Breast epithelium (tissue), 4 donors: Measurements from ENCODE around the gene SF3A2. TPM values are rescaled to one million over a fixed set of nuclear protein-coding genes. Genes with fewer than 3 reads are reported as not detected.
A peak's percentile ranks its signal among the peaks of the same experiment; 100 is the strongest.

Experiments used
- DNase-seq, 2 donors: peaks; one replicate each; pipeline ENCODE4 v3.0.0-alpha.2; 2019; ENCODE audit warnings: low spot score in 2 of 2
- H3K27ac ChIP-seq, 2 donors: fragments of 200-600 bp; sonication (generic) in 1 of 2; one replicate each; pipeline ENCODE4 v1.5.1; 2016 to 2019; ENCODE audit warnings: mild to moderate bottlenecking in 1 of 2
- H3K27me3 ChIP-seq, 2 donors: fragments of 200-600 bp; sonication (generic) in 1 of 2; one replicate each; pipeline versions ENCODE4 v1.5.1 to v1.6.0; 2017 to 2019; ENCODE audit warnings: control low read depth in 1 of 2, mild to moderate bottlenecking in 1 of 2
- H3K36me3 ChIP-seq: fragments of 200-600 bp; one replicate; pipeline ENCODE4 v1.5.1; 2019
- H3K4me1 ChIP-seq, 2 donors: fragments of 200-600 bp; sonication (generic); one replicate each; pipeline ENCODE4 v1.5.1; 2016 to 2019; ENCODE audit warnings: control low read depth in 1 of 2
- H3K4me3 ChIP-seq, 3 donors: fragments of 200-600 bp; sonication (generic); 1 replicate in 2 of 3; 2 replicates in 1 of 3; pipeline ENCODE4 v1.5.1; 2016 to 2019; ENCODE audit warnings: mild to moderate bottlenecking in 3 of 3, moderate library complexity in 2 of 3
- H3K9me3 ChIP-seq, 2 donors: fragments of 200-600 bp; sonication (generic) in 1 of 2; one replicate each; pipeline ENCODE4 v1.5.1; 2016 to 2019; ENCODE audit warnings: control low read depth in 1 of 2
- POLR2A ChIP-seq: fragments of 450-650 bp; IDR thresholded peaks from one replicate; pipeline ENCODE4 v1.6.1; 2016; ENCODE audit warnings: antibody characterized with exemption, mild to moderate bottlenecking, moderate library complexity
- POLR2AphosphoS5 ChIP-seq, 3 donors: sonication (generic); formaldehyde crosslinking; IDR thresholded peaks; one replicate each; pipeline ENCODE4 v1.6.1; 2017; ENCODE audit warnings: antibody characterized with exemption in 3 of 3
- intact Hi-C: fragments of 100-400 bp; cut with DNase I; formaldehyde crosslinking; loops from one replicate; pipeline ENCODE4 v1.15.1; 2023; ENCODE audit warnings: low total_unique reads
- total RNA-seq, 3 donors: library from RNA; depleted of rRNA; stranded (reverse); fragments of >200 nt; gene quantifications; one replicate each; pipeline ENCODE4 v1.1.0, GENCODE V29; 2016
- TF ChIP-seq, protein P1 (sequence below), 3 donors: fragments of 450-650 bp; IDR thresholded peaks; one replicate each; pipeline ENCODE4 v1.5.1; 2016 to 2017; ENCODE audit warnings: antibody characterized with exemption in 3 of 3, mild to moderate bottlenecking in 3 of 3, moderate library complexity in 3 of 3

Gene SF3A2
- total RNA-seq, 3 donors from 2014 or later, result 32.6 to 38.0 (median 33.3) TPM

DNA sequence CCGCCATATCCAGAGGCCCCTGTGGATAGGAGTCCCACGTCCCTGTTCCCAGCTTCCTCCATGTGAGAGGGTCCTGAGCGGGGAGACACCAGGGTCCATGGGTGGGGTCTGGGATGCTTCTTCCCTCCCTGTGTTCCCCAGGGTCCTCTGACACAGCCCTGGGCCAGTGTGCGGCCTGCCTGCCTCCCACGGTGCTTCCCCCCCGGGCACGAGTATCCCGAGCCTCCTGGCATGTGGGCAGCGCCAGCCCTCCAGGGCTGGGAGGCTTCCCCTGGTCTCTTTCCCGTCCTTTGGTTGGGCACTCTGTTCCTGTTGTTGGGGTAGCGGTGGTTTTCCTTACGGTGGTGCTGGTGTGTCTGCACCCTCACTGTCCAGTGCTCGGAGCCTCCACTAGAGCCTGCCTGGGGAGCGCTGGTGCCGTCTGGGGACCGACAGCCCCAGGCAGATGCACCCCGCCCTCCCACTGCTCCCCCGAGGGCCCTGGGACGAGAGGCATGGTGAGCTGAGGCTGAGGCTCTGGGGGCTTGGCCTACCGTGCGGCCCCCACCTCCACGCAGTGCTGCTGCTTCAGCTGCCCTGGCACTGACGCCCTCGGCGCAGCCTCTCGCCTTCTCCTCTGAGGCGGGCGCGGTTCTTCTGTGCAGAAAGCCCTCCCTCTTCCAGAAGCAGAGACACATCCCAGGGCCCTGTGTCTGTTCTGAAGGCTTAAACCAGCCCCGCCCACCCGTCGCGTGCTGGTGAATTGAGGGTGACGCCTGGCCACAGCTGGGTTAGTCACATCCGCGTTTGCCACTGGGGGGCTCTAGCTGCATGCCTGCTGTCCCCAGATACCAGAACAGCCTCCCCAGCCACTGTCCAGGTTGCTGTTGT lies 28.4 kb upstream of the SF3A2 start:
- Histone ChIP-seq H3K4me3 (no peak overlapping the region), H3K4me1 (no peaks in the 10 kb centered on the region), H3K36me3 (peaks cover 5% of the 10 kb centered on the region), H3K27me3 (no peaks in the 10 kb centered on the region), H3K27ac (peak overlapping the region in 1 of 2 donors; percentile 3), H3K9me3 (no peaks in the 10 kb centered on the region)
- no peak for TF ChIP-seq POLR2AphosphoS5 (IDR thresholded peaks at IDR 0.05)
- no peak for TF ChIP-seq POLR2A
- TF ChIP-seq, protein P1, sequence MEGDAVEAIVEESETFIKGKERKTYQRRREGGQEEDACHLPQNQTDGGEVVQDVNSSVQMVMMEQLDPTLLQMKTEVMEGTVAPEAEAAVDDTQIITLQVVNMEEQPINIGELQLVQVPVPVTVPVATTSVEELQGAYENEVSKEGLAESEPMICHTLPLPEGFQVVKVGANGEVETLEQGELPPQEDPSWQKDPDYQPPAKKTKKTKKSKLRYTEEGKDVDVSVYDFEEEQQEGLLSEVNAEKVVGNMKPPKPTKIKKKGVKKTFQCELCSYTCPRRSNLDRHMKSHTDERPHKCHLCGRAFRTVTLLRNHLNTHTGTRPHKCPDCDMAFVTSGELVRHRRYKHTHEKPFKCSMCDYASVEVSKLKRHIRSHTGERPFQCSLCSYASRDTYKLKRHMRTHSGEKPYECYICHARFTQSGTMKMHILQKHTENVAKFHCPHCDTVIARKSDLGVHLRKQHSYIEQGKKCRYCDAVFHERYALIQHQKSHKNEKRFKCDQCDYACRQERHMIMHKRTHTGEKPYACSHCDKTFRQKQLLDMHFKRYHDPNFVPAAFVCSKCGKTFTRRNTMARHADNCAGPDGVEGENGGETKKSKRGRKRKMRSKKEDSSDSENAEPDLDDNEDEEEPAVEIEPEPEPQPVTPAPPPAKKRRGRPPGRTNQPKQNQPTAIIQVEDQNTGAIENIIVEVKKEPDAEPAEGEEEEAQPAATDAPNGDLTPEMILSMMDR (IDR thresholded peaks at IDR 0.05), result no peak
- intact Hi-C loops, result no loop called here
- DNase-seq, result no peak

DNA sequence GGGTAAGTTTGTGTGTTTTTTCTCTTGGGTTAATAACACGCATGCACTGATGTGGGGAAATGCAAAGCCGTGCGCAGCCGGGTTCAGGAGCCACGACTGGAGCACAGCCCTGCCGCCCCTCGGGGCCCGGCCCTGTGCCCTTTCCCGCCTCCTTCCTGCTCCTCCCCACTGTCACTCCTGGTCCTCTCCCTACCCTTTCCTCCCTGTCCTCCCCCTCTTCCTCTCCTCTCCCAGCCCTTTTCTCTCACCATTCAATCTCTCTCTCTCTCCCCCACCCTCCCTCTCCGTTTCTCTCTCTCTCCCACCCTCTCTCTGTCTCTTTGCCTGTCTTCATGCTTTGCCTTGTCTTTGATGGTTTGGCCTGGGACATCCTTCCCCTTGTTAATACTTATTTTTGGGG lies 27.6 kb upstream of the SF3A2 start:
- intact Hi-C loops, result no loop called here
- no peak for DNase-seq
- peaks cover 5% of the 10 kb centered on the region for H3K36me3 ChIP-seq
- no peaks in the 10 kb centered on the region for H3K9me3 ChIP-seq
- no peak overlapping the region for H3K4me3 ChIP-seq
- no peaks in the 10 kb centered on the region for H3K4me1 ChIP-seq
- H3K27me3 ChIP-seq, result no peaks in the 10 kb centered on the region
- H3K27ac ChIP-seq, result no peak overlapping the region
- TF ChIP-seq, protein P1 (IDR thresholded peaks at IDR 0.05), result no peak
- TF ChIP-seq POLR2AphosphoS5 (IDR thresholded peaks at IDR 0.05) (no peak), POLR2A (no peak)

DNA sequence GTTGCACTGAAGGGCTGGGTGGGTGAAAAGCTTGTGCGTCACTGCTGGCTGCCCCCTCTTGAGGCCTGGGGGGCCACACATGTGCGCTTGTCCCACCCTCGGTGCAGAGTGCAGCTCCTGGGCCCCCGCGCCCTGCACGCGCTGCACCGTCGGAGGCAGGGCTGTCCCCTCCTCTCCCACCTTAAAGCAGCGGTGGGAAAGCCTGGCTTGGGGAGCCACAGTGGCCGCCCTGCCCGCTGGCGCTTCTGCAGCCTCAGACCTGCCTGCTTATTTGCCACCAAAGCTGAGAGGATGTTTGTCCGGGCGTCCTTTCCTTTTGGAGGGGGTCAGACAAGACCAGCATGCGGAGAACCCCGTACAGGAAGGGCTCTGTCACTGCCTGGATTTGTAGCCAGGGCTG lies 27.2 kb upstream of the SF3A2 start:
- H3K36me3 ChIP-seq, result peaks cover 5% of the 10 kb centered on the region
- H3K27me3 ChIP-seq, result no peaks in the 10 kb centered on the region
- no peaks in the 10 kb centered on the region for H3K9me3 ChIP-seq
- DNase-seq, result no peak
- H3K27ac ChIP-seq, result no peak overlapping the region
- TF ChIP-seq POLR2AphosphoS5 (IDR thresholded peaks at IDR 0.05), result no peak
- no peak for TF ChIP-seq POLR2A
- TF ChIP-seq, protein P1 (IDR thresholded peaks at IDR 0.05), result no peak
- intact Hi-C loops, result no loop called here
- H3K4me3 ChIP-seq, result no peak overlapping the region
- H3K4me1 ChIP-seq, result no peaks in the 10 kb centered on the region

DNA sequence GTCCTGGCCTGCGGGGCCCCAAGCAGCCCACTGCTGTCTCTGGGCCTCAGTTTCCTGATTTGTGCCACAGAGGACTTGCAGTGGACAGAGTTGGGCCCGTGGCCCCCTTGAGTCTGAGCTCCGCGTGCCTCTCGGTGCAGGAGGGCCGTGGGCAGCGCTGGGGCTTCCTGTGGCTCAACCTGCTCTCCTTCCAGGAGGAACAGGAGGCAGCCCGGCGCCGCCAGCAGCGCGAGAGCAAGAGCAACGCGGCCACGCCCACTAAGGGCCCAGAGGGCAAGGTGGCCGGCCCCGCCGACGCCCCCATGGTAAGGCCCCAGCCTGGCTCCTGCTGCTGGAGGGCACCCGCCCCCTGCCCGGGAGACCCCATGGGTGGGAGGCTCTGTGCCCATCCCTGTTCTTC lies 26.4 kb upstream of the SF3A2 start:
- H3K4me3 ChIP-seq, result no peak overlapping the region
- H3K27ac ChIP-seq, result no peak overlapping the region
- peaks cover 5% of the 10 kb centered on the region for H3K36me3 ChIP-seq
- H3K27me3 ChIP-seq, result no peaks in the 10 kb centered on the region
- DNase-seq, result no peak
- H3K9me3 ChIP-seq, result no peaks in the 10 kb centered on the region
- H3K4me1 ChIP-seq, result no peaks in the 10 kb centered on the region
- no peak for TF ChIP-seq POLR2A
- TF ChIP-seq, protein P1 (IDR thresholded peaks at IDR 0.05), result no peak
- TF ChIP-seq POLR2AphosphoS5 (IDR thresholded peaks at IDR 0.05), result no peak
- intact Hi-C loops, result no loop called here

DNA sequence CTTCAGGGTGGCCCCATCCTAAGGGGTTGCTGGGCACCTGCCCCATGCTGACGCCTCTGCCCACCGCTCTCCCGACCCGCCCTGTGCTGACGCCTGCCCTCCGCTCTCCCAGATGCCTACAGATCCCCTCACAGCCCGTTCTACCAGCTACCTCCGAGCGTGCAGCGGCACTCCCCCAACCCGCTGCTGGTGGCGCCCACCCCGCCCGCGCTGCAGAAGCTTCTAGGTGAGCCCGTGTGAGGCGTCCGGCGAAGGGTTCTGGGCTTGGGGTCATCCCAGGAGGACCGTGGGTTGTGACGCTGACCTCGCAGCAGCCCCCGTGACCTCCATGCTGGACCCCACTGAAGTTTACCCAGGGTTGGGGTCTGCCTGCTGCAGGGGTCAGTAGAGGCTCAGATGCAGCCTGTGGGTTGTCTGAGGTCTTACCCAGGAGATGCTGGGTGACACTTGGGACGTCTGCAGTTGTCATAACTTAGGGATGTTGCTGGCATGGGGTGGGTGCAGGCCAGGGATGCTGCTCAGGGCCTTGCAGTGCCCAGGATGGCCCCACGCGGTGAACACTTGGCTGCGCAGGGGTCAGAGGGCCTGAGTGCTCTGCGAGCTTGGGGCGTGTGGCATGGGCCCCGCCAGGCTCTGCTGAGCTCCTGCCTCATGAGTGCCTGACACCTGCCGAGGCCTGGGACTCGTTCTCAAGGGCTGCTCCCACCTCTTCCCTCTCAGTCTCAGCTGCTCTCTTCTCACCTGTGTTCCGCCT lies 25.5 kb upstream of the SF3A2 start:
- TF ChIP-seq POLR2A (no peak), POLR2AphosphoS5 (IDR thresholded peaks at IDR 0.05) (no peak)
- TF ChIP-seq, protein P1 (IDR thresholded peaks at IDR 0.05), result no peak
- peaks cover 5% of the 10 kb centered on the region for H3K36me3 ChIP-seq
- H3K27me3 ChIP-seq, result no peaks in the 10 kb centered on the region
- intact Hi-C loops, result no loop called here
- no peak overlapping the region for H3K4me3 ChIP-seq
- no peaks in the 10 kb centered on the region for H3K9me3 ChIP-seq
- H3K27ac ChIP-seq, result no peak overlapping the region
- DNase-seq, result no peak
- no peaks in the 10 kb centered on the region for H3K4me1 ChIP-seq
